ENCODE measurements around the gene PACS1.

Gene PACS1

GRCh38 chr11:66130978-66131377, 60.9 kb downstream of the PACS1 start:
- Histone ChIP-seq H3K27me3 (ENCODE audit: insufficient read depth, low read length) (no peaks in the 10 kb centered on the region), H4K20me1 (ENCODE audit: insufficient read depth, low read length) (no peaks in the 10 kb centered on the region), H3K9me3 (ENCODE audit: low read length) (no peaks in the 10 kb centered on the region), H3K4me2 (ENCODE audit: low read length) (peak overlapping the region; percentile 11; the same call in 1 of the 2 replicates), H3K79me2 (ENCODE audit: insufficient read depth, low read length) (peaks cover 5% of the 10 kb centered on the region), H3K9me2 (ENCODE audit: low read depth, low read length) (no peaks in the 10 kb centered on the region), H3K36me3 (ENCODE audit: insufficient read depth, low read length) (no peaks in the 10 kb centered on the region), H3F3A (ENCODE audit: insufficient read depth, low read length) (no peaks in the 10 kb centered on the region), H2AFZ (ENCODE audit: low read length) (no peak overlapping the region), H3K9ac (ENCODE audit: low read length) (no peak overlapping the region), H3K4me1 (ENCODE audit: insufficient read depth, low read length, severe bottlenecking) (peaks cover 87% of the 10 kb centered on the region), H3K4me3 (ENCODE audit: low read depth, low read length, poor library complexity, severe bottlenecking) (no peak overlapping the region), H3K27ac (ENCODE audit: low read depth, low read length, poor library complexity, severe bottlenecking) (peak overlapping the region; percentile 85)
- no peak for TF ChIP-seq CTCF (IDR thresholded peaks at IDR 0.05; ENCODE audit: low read length)
- TF ChIP-seq EZH2 (IDR thresholded peaks at IDR 0.05; ENCODE audit: borderline replicate concordance, low read length) = no peak

GRCh38 chr11:66131937-66132632, 62.0 kb downstream of the PACS1 start:
- Histone ChIP-seq H3K9ac (ENCODE audit: low read length) (peak overlapping the region; percentile 40; the same call in 1 of the 2 replicates), H3K27ac (ENCODE audit: low read depth, low read length, poor library complexity, severe bottlenecking) (peak overlapping the region; percentile 85), H3K9me3 (ENCODE audit: low read length) (no peaks in the 10 kb centered on the region), H3F3A (ENCODE audit: insufficient read depth, low read length) (no peaks in the 10 kb centered on the region), H3K9me2 (ENCODE audit: low read depth, low read length) (no peaks in the 10 kb centered on the region), H4K20me1 (ENCODE audit: insufficient read depth, low read length) (no peaks in the 10 kb centered on the region), H3K4me3 (ENCODE audit: low read depth, low read length, poor library complexity, severe bottlenecking) (no peak overlapping the region), H3K36me3 (ENCODE audit: insufficient read depth, low read length) (no peaks in the 10 kb centered on the region), H3K79me2 (ENCODE audit: insufficient read depth, low read length) (peaks cover 5% of the 10 kb centered on the region), H3K4me1 (ENCODE audit: insufficient read depth, low read length, severe bottlenecking) (peaks cover 84% of the 10 kb centered on the region), H3K4me2 (ENCODE audit: low read length) (peak overlapping the region; percentile 41), H3K27me3 (ENCODE audit: insufficient read depth, low read length) (no peaks in the 10 kb centered on the region), H2AFZ (ENCODE audit: low read length) (no peak overlapping the region)
- no peak for TF ChIP-seq CTCF (IDR thresholded peaks at IDR 0.05; ENCODE audit: low read length)
- no peak for TF ChIP-seq EZH2 (IDR thresholded peaks at IDR 0.05; ENCODE audit: borderline replicate concordance, low read length)

GRCh38 chr11:66133216-66133775, 63.2 kb downstream of the PACS1 start:
- Histone ChIP-seq H3K4me2 (ENCODE audit: low read length) (peak overlapping the region; percentile 29; the same call in 1 of the 2 replicates), H3K27ac (ENCODE audit: low read depth, low read length, poor library complexity, severe bottlenecking) (peak overlapping the region; percentile 85), H3K4me3 (ENCODE audit: low read depth, low read length, poor library complexity, severe bottlenecking) (no peak overlapping the region), H3K27me3 (ENCODE audit: insufficient read depth, low read length) (no peaks in the 10 kb centered on the region), H3K79me2 (ENCODE audit: insufficient read depth, low read length) (peaks cover 5% of the 10 kb centered on the region; the same call in 1 of the 2 replicates), H3K9ac (ENCODE audit: low read length) (peak overlapping the region; percentile 4; the same call in 1 of the 2 replicates), H3K9me2 (ENCODE audit: low read depth, low read length) (no peaks in the 10 kb centered on the region), H3F3A (ENCODE audit: insufficient read depth, low read length) (no peaks in the 10 kb centered on the region), H3K36me3 (ENCODE audit: insufficient read depth, low read length) (no peaks in the 10 kb centered on the region; the same call in 1 of the 2 replicates), H3K9me3 (ENCODE audit: low read length) (no peaks in the 10 kb centered on the region), H3K4me1 (ENCODE audit: insufficient read depth, low read length, severe bottlenecking) (peaks cover 84% of the 10 kb centered on the region), H2AFZ (ENCODE audit: low read length) (no peak overlapping the region), H4K20me1 (ENCODE audit: insufficient read depth, low read length) (no peaks in the 10 kb centered on the region)
- TF ChIP-seq CTCF (IDR thresholded peaks at IDR 0.05; ENCODE audit: low read length) = peak; percentile 42
- TF ChIP-seq EZH2 (IDR thresholded peaks at IDR 0.05; ENCODE audit: borderline replicate concordance, low read length) = no peak

All from OCI-LY1 (cell line).